DND-41 (cell line): ENCODE results near the gene CRTC3.
"Not testable (repeated sequence)": the region's sequence is repeated elsewhere in the genome, so short reads cannot be mapped to it uniquely, and the experiment has no call there.

Source experiments
- ATAC-seq: fragments of 200-7000 bp; cut with Tn5 transposase; 3 replicates; pipeline ENCODE4 v1.9.1; 2021; ENCODE audit warnings: low read depth; ENCODE audit not compliant: insufficient read depth
- DNase-seq: peaks from one replicate; pipeline ENCODE4 v3.0.0-alpha.2; 2020
- H2AFZ ChIP-seq: 2 replicates; pipeline ENCODE4 v1.6.0; 2012; ENCODE audit warnings: low read depth, low read length
- H3K27ac ChIP-seq: 2 replicates; pipeline ENCODE4 v1.5.1; 2012; ENCODE audit warnings: low read length, inconsistent platforms
- H3K27me3 ChIP-seq: fragments of 200-600 bp; sonication (generic); 2 replicates; pipeline ENCODE4 v1.6.0; 2012; ENCODE audit warnings: low read length, mild to moderate bottlenecking, inconsistent platforms; ENCODE audit not compliant: insufficient read depth, poor library complexity
- H3K36me3 ChIP-seq: 2 replicates; pipeline ENCODE4 v1.5.1; 2012; ENCODE audit warnings: low read length, inconsistent platforms; ENCODE audit not compliant: insufficient read depth
- H3K4me1 ChIP-seq: 2 replicates; pipeline ENCODE4 v1.5.1; 2012; ENCODE audit warnings: mild to moderate bottlenecking, low read length; ENCODE audit not compliant: insufficient read depth
- H3K4me2 ChIP-seq: 2 replicates; pipeline ENCODE4 v1.6.0; 2012; ENCODE audit warnings: mild to moderate bottlenecking, moderate library complexity, low read length, inconsistent platforms; ENCODE audit not compliant: insufficient read depth
- H3K4me3 ChIP-seq, 2 experiments: fragments of 200-600 bp in 1 of 2; shearing (Covaris generic) in 1 of 2; 2 replicates each; pipeline ENCODE4 v1.5.1; 2012 to 2016; ENCODE audit warnings: inconsistent platforms in 2 of 2, low read length in 2 of 2, mild to moderate bottlenecking in 2 of 2, low read depth in 1 of 2, moderate library complexity in 1 of 2
- H3K79me2 ChIP-seq: 2 replicates; pipeline ENCODE4 v1.6.0; 2012; ENCODE audit warnings: low read length, inconsistent platforms; ENCODE audit not compliant: insufficient read depth
- H3K9ac ChIP-seq: 2 replicates; pipeline ENCODE4 v1.6.0; 2012; ENCODE audit warnings: low read depth, mild to moderate bottlenecking, inconsistent platforms, low read length, moderate library complexity
- H3K9me3 ChIP-seq: 2 replicates; pipeline ENCODE4 v1.5.1; 2012; ENCODE audit warnings: low read length, moderate library complexity, mild to moderate bottlenecking, inconsistent platforms; ENCODE audit not compliant: insufficient read depth, severe bottlenecking
- H4K20me1 ChIP-seq: 2 replicates; pipeline ENCODE4 v1.6.0; 2012; ENCODE audit warnings: low read length; ENCODE audit not compliant: insufficient read depth
- EZH2 ChIP-seq: IDR thresholded peaks from 3 replicates; pipeline ENCODE4 v1.6.1; 2012; ENCODE audit warnings: borderline replicate concordance, low read depth, mild to moderate bottlenecking, moderate library complexity, low read length, inconsistent platforms; ENCODE audit not compliant: severe bottlenecking
- TF ChIP-seq, protein P1 (sequence below): IDR thresholded peaks from 2 replicates; pipeline ENCODE4 v1.5.1; 2012; ENCODE audit warnings: borderline replicate concordance, low read length, moderate library complexity, mild to moderate bottlenecking; ENCODE audit not compliant: poor library complexity, severe bottlenecking; ENCODE audit errors: extremely low read depth

Gene CRTC3

GRCh38 chr15:90624278-90624981, 94.7 kb downstream of the CRTC3 start:
- Histone ChIP-seq H3K9me3 (no peaks in the 10 kb centered on the region), H4K20me1 (no peaks in the 10 kb centered on the region), H2AFZ (no peak overlapping the region), H3K27ac (no peak overlapping the region), H3K36me3 (peaks cover 46% of the 10 kb centered on the region), H3K4me2 (no peak overlapping the region), H3K4me3 (no peak overlapping the region), H3K9ac (no peak overlapping the region), H3K27me3 (no peaks in the 10 kb centered on the region), H3K79me2 (no peaks in the 10 kb centered on the region), H3K4me1 (peaks cover 15% of the 10 kb centered on the region)
- TF ChIP-seq, protein P1, sequence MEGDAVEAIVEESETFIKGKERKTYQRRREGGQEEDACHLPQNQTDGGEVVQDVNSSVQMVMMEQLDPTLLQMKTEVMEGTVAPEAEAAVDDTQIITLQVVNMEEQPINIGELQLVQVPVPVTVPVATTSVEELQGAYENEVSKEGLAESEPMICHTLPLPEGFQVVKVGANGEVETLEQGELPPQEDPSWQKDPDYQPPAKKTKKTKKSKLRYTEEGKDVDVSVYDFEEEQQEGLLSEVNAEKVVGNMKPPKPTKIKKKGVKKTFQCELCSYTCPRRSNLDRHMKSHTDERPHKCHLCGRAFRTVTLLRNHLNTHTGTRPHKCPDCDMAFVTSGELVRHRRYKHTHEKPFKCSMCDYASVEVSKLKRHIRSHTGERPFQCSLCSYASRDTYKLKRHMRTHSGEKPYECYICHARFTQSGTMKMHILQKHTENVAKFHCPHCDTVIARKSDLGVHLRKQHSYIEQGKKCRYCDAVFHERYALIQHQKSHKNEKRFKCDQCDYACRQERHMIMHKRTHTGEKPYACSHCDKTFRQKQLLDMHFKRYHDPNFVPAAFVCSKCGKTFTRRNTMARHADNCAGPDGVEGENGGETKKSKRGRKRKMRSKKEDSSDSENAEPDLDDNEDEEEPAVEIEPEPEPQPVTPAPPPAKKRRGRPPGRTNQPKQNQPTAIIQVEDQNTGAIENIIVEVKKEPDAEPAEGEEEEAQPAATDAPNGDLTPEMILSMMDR, result no peak
- no peak for TF ChIP-seq EZH2
- DNase-seq (no peak), ATAC-seq (no peak)

GRCh38 chr15:90625037-90625436, 95.3 kb downstream of the CRTC3 start:
- ATAC-seq (no peak), DNase-seq (no peak)
- H3K4me2 ChIP-seq, result no peak overlapping the region
- H3K9me3 ChIP-seq, result no peaks in the 10 kb centered on the region
- TF ChIP-seq, protein P1, result no peak
- no peak for TF ChIP-seq EZH2
- H3K27ac ChIP-seq, result no peak overlapping the region
- H2AFZ ChIP-seq, result no peak overlapping the region
- no peaks in the 10 kb centered on the region for H3K79me2 ChIP-seq
- H3K4me1 ChIP-seq, result peaks cover 9% of the 10 kb centered on the region
- no peak overlapping the region for H3K9ac ChIP-seq
- no peaks in the 10 kb centered on the region for H4K20me1 ChIP-seq
- H3K4me3 ChIP-seq, result no peak overlapping the region
- peaks cover 47% of the 10 kb centered on the region for H3K36me3 ChIP-seq
- no peaks in the 10 kb centered on the region for H3K27me3 ChIP-seq

DNA sequence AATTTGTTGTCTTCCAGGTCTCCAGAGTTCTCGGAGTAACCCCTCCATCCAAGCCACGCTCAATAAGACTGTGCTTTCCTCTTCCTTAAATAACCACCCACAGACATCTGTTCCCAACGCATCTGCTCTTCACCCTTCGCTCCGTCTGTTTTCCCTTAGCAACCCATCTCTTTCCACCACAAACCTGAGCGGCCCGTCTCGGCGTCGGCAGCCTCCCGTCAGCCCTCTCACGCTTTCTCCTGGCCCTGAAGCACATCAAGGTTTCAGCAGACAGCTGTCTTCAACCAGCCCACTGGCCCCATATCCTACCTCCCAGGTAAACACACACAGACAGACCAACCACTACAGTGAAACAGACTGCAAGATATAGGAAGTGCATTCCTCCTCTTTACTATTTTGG, 99.5 kb downstream of the CRTC3 start:
- Histone ChIP-seq H2AFZ (no peak overlapping the region), H3K4me3 (no peak overlapping the region), H3K27ac (no peak overlapping the region), H3K9me3 (no peaks in the 10 kb centered on the region), H3K4me1 (no peaks in the 10 kb centered on the region), H3K9ac (no peak overlapping the region), H3K79me2 (no peaks in the 10 kb centered on the region), H3K4me2 (no peak overlapping the region), H3K27me3 (no peaks in the 10 kb centered on the region), H4K20me1 (no peaks in the 10 kb centered on the region), H3K36me3 (peaks cover 53% of the 10 kb centered on the region)
- no peak for DNase-seq
- TF ChIP-seq, protein P1, result no peak
- TF ChIP-seq EZH2, result no peak
- ATAC-seq, result no peak

- Histone ChIP-seq H3K9me3 (no peaks in the 10 kb centered on the region), H3K9ac (no peak overlapping the region), H4K20me1 (no peaks in the 10 kb centered on the region), H3K79me2 (no peaks in the 10 kb centered on the region), H2AFZ (no peak overlapping the region), H3K27ac (no peak overlapping the region), H3K4me2 (no peak overlapping the region), H3K4me3 (no peak overlapping the region), H3K36me3 (peaks cover 39% of the 10 kb centered on the region), H3K27me3 (no peaks in the 10 kb centered on the region), H3K4me1 (no peaks in the 10 kb centered on the region)
- DNase-seq (no peak), ATAC-seq (no peak)
- no peak for TF ChIP-seq EZH2
- TF ChIP-seq, protein P1, result no peak
Observed at GRCh38 chr15:90633360-90633759, 103.6 kb downstream of the CRTC3 start.

GRCh38 chr15:90636993-90637392, 107.3 kb downstream of the CRTC3 start:
- peaks cover 35% of the 10 kb centered on the region for H3K36me3 ChIP-seq
- not testable (repeated sequence) for H3K9ac ChIP-seq, H3K79me2 ChIP-seq, H3K27ac ChIP-seq, H3K4me1 ChIP-seq, DNase-seq, H3K4me3 ChIP-seq, H3K9me3 ChIP-seq, H3K27me3 ChIP-seq, H3K4me2 ChIP-seq, H4K20me1 ChIP-seq, ATAC-seq, H2AFZ ChIP-seq
